ENCODE results near the gene CASKIN2.
"Not testable (repeated sequence)": the region's sequence is repeated elsewhere in the genome, so short reads cannot be mapped to it uniquely, and the experiment has no call there.

Gene CASKIN2

DNA sequence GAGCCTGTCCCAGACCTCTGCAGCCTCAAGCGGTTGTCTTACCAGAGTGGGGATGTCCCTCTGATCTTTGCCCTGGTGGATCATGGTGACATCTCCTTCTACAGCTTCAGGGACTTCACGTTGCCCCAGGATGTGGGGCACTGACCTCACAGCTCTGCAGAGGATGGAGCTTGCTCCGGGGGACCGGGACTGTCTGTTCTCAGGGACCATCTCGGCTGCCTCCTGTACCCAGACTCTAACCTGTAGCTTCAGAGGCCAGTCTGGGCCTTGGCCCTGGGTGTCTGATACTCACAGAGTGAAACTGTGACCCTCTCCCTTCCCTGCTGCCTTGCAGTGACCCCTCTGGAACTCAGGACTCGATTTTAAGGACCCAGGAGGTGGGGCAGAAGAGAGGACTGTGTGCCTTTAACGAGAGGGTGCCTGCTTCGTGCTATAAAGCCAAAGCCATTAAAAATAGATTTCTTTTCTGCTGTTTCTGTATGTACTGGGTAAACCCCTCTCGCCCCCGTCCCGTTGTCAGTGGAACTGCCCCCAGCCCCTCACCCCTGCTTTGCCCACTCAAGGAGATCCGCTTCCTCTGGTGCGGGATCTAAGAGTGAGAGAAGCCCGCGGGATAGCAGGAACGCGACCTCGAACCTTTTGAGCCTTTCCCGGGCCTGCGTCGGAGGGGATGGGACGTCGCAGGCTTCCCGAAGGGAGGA lies 9.1 kb upstream of the CASKIN2 start:
- Histone ChIP-seq H3K27me3 (ENCODE audit: control insufficient read depth, insufficient read depth, low read length) (no peaks in the 10 kb centered on the region), H3K36me3 (ENCODE audit: control insufficient read depth, insufficient read depth, low read length) (no peaks in the 10 kb centered on the region), H3K4me3 (ENCODE audit: low read length) (no peak overlapping the region), H3K9me3 (ENCODE audit: control insufficient read depth, low read length) (no peaks in the 10 kb centered on the region), H3K9ac (ENCODE audit: low read length) (peak overlapping the region; percentile 77), H3K4me1 (ENCODE audit: control insufficient read depth, insufficient read depth, low read length) (peaks cover 12% of the 10 kb centered on the region)

DNA sequence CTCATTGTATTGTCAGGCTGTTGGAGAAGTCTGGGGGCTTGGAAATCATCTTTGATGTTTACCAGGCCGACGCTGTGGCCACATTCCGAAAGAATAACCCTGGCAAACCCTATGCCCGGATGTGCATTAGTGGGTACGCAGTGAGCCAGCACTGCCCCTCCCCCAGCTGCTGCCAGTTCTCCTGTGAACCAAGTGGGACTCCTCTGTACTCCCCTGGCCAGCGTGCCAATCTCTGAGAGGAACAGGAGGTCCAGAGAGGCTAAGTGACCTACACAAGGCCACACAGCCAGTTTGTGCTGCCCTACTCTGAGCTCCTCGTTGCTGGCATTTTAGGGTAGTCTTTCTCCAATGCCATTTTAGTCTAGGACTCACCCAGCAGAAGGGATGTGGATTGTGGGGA lies 8.3 kb upstream of the CASKIN2 start:
- peaks cover 12% of the 10 kb centered on the region for H3K4me1 ChIP-seq (ENCODE audit: control insufficient read depth, insufficient read depth, low read length)
- no peak overlapping the region for H3K4me3 ChIP-seq (ENCODE audit: low read length)
- H3K36me3 ChIP-seq (ENCODE audit: control insufficient read depth, insufficient read depth, low read length): peaks cover 5% of the 10 kb centered on the region
- no peaks in the 10 kb centered on the region for H3K9me3 ChIP-seq (ENCODE audit: control insufficient read depth, low read length)
- H3K27me3 ChIP-seq (ENCODE audit: control insufficient read depth, insufficient read depth, low read length): no peaks in the 10 kb centered on the region
- H3K9ac ChIP-seq (ENCODE audit: low read length): no peak overlapping the region

DNA sequence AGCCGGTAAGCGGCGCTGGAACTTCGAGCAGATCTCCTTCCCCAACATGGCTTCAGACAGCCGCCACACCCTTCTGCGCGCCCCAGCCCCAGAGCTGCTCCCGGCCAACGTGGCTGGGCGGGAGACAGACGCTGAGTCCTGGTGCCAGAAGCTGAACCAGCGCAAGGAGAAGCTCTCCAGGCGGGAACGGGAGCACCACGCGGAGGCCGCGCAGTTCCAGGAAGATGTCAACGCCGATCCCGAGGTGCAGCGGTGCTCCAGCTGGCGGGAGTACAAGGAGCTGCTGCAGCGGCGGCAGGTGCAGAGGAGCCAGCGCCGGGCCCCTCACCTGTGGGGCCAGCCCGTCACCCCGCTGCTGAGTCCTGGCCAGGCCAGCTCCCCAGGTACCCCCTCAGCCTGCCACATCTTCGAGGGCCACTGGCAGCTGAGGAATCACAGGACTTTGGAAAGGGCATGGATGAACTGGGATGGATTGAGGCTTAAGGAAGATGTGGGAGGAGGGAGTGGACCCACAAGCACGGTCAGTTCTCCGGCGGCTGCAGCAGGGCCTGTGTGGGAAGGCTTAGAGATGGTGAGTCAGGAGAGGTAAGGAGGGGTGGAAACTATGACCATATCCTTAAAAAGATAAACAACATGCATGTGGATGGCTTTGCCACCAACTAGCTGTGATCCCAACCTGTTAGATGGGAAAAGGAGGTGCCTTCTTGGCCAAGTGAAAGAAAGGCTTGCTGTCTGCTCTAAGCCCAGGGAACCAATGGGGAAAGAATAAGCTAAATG lies 6.8 kb upstream of the CASKIN2 start:
- Histone ChIP-seq H3K4me1 (ENCODE audit: control insufficient read depth, insufficient read depth, low read length) (peaks cover 24% of the 10 kb centered on the region), H3K9me3 (ENCODE audit: control insufficient read depth, low read length) (no peaks in the 10 kb centered on the region), H3K36me3 (ENCODE audit: control insufficient read depth, insufficient read depth, low read length) (peaks cover 5% of the 10 kb centered on the region), H3K4me3 (ENCODE audit: low read length) (no peak overlapping the region), H3K9ac (ENCODE audit: low read length) (no peak overlapping the region), H3K27me3 (ENCODE audit: control insufficient read depth, insufficient read depth, low read length) (no peaks in the 10 kb centered on the region)

DNA sequence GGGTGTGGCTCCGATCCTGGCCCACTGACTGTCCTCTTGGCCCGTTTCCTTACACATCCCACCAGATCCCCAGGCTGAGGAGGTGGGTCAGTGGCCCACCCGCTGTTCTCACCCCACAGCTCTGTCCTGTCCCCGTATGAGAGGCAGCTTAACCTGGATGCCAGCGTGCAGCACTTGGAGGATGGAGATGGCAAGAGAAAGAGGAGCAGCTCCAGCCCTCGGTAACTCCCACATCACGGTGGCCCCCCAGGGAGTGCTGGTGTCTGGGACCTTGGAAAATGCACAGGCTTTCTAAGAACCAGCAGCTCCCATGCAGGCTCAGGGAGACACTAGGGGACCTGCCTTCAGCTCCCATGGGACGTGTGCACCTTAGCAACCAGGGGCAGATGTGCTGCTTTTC lies 6.0 kb upstream of the CASKIN2 start:
- Histone ChIP-seq H3K27me3 (ENCODE audit: control insufficient read depth, insufficient read depth, low read length) (no peaks in the 10 kb centered on the region), H3K36me3 (ENCODE audit: control insufficient read depth, insufficient read depth, low read length) (peaks cover 5% of the 10 kb centered on the region), H3K9me3 (ENCODE audit: control insufficient read depth, low read length) (no peaks in the 10 kb centered on the region), H3K4me1 (ENCODE audit: control insufficient read depth, insufficient read depth, low read length) (peaks cover 27% of the 10 kb centered on the region), H3K4me3 (ENCODE audit: low read length) (no peak overlapping the region), H3K9ac (ENCODE audit: low read length) (no peak overlapping the region)

DNA sequence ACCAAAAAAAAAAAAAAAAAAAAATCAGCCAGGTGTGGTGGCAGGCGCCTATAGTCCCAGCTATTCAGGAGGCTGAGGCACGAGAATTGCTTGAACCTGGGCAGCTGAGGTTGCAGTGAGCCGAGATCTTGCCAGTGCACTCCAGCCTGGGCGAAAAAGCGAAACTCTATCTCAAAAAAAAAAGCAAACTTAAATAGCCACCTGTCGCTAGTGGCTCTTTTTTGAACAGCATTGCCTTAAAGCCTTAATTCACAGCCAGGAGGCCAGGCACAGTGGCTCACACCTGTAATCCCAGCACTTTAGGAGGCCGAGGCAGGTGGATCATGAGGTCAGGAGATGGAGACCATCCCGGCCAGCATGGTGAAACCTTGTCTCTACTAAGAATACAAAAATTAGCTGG lies 5.1 kb upstream of the CASKIN2 start:
- not testable (repeated sequence) for H3K9ac ChIP-seq (ENCODE audit: low read length); H3K27me3 ChIP-seq (ENCODE audit: control insufficient read depth, insufficient read depth, low read length); H3K36me3 ChIP-seq (ENCODE audit: control insufficient read depth, insufficient read depth, low read length); H3K4me3 ChIP-seq (ENCODE audit: low read length); H3K9me3 ChIP-seq (ENCODE audit: control insufficient read depth, low read length)
- H3K4me1 ChIP-seq (ENCODE audit: control insufficient read depth, insufficient read depth, low read length): peaks cover 27% of the 10 kb centered on the region

DNA sequence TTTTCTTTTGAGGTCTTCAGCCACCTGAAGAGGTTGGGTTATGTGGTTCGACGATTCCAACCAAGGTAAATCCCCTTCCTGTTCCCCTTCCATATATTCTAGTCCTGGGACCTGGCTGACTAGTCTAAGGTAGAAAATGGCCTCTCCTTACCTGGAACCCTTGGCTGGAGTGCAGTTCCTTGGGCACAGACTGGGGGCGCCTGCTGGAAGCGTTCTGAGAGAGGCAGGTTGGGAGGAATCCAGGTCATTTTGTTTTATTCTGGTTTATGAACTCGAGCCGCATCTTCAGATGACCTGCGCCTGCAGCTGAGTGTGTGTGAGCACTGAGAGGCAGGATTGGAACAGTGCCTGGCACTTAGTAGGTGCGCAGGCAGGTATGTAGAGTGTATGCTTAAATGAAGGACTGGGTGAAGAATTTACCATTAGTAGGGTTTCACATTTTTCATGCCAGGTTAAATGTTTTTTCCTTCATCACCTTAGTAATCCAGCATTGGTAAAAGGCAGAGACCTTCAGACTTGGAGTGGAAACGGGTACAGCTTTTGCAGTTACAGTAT lies 3.7 kb upstream of the CASKIN2 start:
- H3K9me3 ChIP-seq (ENCODE audit: control insufficient read depth, low read length): no peaks in the 10 kb centered on the region
- H3K4me1 ChIP-seq (ENCODE audit: control insufficient read depth, insufficient read depth, low read length): peaks cover 25% of the 10 kb centered on the region
- no peak overlapping the region for H3K4me3 ChIP-seq (ENCODE audit: low read length)
- peaks cover 5% of the 10 kb centered on the region for H3K36me3 ChIP-seq (ENCODE audit: control insufficient read depth, insufficient read depth, low read length)
- no peak overlapping the region for H3K9ac ChIP-seq (ENCODE audit: low read length)
- no peaks in the 10 kb centered on the region for H3K27me3 ChIP-seq (ENCODE audit: control insufficient read depth, insufficient read depth, low read length)

DNA sequence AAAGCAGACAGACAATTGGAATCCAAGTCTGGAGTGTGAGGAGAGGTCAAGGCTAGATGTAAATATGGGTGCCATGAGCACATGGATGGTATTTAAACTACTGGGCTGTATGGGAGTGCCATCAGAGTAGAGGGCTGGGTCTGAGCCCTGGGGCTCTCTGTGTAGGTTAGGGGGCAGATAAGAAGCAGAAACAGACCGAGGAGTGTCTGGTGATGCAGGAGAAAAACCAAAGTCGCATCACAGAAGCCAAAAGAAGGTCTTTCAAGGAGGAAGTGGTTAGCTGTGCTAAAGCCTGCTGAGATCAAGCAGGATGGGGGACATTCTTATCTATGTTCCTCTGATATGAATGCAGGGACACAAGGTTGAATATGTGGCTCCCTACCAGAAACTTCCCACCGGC lies 2.9 kb upstream of the CASKIN2 start:
- no peaks in the 10 kb centered on the region for H3K27me3 ChIP-seq (ENCODE audit: control insufficient read depth, insufficient read depth, low read length)
- H3K9me3 ChIP-seq (ENCODE audit: control insufficient read depth, low read length): no peaks in the 10 kb centered on the region
- H3K36me3 ChIP-seq (ENCODE audit: control insufficient read depth, insufficient read depth, low read length): peaks cover 5% of the 10 kb centered on the region
- H3K4me1 ChIP-seq (ENCODE audit: control insufficient read depth, insufficient read depth, low read length): peaks cover 28% of the 10 kb centered on the region
- no peak overlapping the region for H3K4me3 ChIP-seq (ENCODE audit: low read length)
- no peak overlapping the region for H3K9ac ChIP-seq (ENCODE audit: low read length)

DNA sequence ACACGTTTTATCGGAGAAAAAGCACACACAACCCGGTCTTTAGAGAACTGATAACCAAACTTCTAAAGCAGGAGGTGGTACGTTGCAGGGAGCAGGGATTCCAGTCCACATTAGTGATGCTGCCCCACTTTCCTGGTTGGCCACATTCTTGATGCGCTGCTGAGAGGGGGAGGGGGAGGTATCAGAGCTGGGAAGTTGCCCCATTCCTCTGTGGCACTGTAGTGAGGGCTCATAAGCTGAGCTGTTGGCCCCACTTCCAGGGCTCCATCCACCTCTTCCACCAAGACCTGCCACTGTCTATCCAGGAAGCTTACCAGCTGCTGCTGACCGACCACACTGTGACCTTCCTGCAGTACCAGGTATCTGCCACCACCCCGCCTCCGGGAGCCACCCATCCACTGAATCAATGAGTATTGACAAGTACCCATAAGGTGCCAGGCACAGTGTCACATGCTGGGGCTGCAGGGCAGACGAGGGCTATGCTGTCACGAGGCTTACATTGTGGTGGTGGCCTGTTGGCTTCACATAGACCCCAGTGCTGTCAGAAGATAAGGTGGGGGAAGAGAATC lies 2.0 kb upstream of the CASKIN2 start:
- Histone ChIP-seq H3K4me1 (ENCODE audit: control insufficient read depth, insufficient read depth, low read length) (peaks cover 37% of the 10 kb centered on the region), H3K4me3 (ENCODE audit: low read length) (peak overlapping the region; percentile 23), H3K9me3 (ENCODE audit: control insufficient read depth, low read length) (no peaks in the 10 kb centered on the region), H3K36me3 (ENCODE audit: control insufficient read depth, insufficient read depth, low read length) (peaks cover 5% of the 10 kb centered on the region), H3K9ac (ENCODE audit: low read length) (peak overlapping the region; percentile 60), H3K27me3 (ENCODE audit: control insufficient read depth, insufficient read depth, low read length) (no peaks in the 10 kb centered on the region)

DNA sequence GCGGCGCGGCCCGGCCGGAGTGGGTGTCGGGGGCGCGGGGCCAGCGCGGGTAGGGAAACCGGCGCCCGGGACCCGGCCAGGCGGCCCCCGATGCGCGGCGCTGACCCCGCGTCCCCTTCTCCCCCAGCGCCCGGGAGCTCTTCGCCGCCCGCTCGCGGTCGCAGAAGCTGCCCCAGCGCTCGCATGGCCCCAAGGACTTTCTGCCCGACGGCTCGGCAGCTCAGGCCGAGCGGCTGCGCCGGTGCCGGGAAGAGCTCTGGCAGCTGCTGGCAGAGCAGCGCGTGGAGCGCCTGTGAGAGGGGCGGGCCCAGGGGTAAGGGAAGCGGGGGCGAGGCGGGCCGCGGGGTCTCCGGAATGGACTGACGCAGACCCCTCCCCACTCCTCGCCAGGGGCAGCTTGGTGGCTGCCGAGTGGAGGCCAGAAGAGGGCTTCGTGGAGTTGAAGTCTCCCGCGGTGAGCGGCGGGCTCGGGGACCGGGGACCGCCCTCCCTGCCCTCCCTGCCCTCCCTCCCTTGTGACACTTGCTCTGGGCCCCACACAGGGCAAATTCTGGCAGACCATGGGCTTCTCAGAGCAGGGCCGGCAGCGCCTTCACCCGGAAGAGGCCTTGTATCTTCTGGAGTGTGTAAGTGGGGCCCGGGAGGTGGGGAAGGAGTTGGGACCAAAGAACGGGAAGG lies 1.4 kb upstream of the CASKIN2 start:
- Histone ChIP-seq H3K4me3 (ENCODE audit: low read length) (peak overlapping the region; percentile 23), H3K36me3 (ENCODE audit: control insufficient read depth, insufficient read depth, low read length) (peaks cover 5% of the 10 kb centered on the region), H3K27me3 (ENCODE audit: control insufficient read depth, insufficient read depth, low read length) (no peaks in the 10 kb centered on the region), H3K4me1 (ENCODE audit: control insufficient read depth, insufficient read depth, low read length) (peaks cover 43% of the 10 kb centered on the region), H3K9me3 (ENCODE audit: control insufficient read depth, low read length) (no peaks in the 10 kb centered on the region), H3K9ac (ENCODE audit: low read length) (peak overlapping the region; percentile 60)

DNA sequence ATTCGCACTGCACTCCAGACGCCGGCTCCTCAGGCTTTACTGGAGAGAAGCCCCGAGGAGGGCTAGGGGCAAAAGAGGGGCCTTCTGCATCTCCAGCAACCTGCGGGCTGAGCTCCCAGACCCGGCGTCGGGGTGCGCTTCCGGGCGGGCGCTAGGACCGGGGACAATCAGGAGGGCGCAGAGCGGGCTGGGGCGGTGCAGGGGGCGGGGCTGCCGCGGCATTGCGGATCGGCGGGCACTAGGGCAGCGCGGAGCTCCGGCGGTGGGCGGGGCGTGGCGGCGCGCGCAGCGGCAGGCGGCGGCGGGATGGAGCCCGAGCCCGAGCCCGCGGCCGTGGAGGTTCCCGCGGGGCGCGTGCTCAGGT lies 900 bp upstream of the CASKIN2 start, which contains the start of gene TSEN54:
TSEN54 (plus strand) TSS at position 274 of the 364 bp plus-strand sequence; CDS start at position 307, 33 bp downstream.
- Histone ChIP-seq H3K4me3 (ENCODE audit: low read length) (peak within 1 kb of the TSS; percentile 80), H3K4me1 (ENCODE audit: control insufficient read depth, insufficient read depth, low read length) (peaks cover 48% of the 10 kb centered on the region), H3K36me3 (ENCODE audit: control insufficient read depth, insufficient read depth, low read length) (peaks cover 5% of the 10 kb centered on the region), H3K9me3 (ENCODE audit: control insufficient read depth, low read length) (no peaks in the 10 kb centered on the region), H3K27me3 (ENCODE audit: control insufficient read depth, insufficient read depth, low read length) (no peaks in the 10 kb centered on the region), H3K9ac (ENCODE audit: low read length) (peak within 1 kb of the TSS; percentile 75)

DNA sequence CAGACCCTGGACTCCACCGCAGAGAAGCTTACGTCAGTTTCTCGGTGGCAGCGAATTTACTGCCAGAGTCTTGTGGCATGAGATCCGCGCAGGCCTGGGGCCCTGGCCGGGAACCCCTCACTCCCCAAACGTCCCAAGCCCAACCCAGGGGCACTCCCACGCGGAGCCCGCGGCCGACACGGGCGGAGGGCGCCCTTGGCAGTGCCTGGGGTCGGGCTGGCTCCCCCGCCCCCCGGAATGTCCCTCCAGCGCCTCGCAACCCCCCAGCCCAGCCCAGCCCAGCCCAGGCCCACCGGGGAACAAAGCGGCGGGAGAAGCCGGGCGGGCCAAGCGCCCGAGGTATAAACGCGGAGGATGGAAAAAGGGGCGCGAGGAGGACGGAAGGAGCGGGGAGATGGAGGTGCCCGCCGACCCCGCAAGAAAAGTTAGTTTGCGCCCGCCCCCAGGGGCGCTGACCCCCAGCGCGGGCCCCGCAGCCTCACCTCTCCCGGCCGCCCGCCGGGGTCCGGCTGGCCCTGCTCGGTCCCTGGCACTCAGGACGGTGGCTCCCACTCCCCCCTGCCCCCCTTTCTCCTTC lies 330 bp downstream of the CASKIN2 start:
- peak overlapping the region; percentile 34 for H3K4me3 ChIP-seq (ENCODE audit: low read length)
- H3K4me1 ChIP-seq (ENCODE audit: control insufficient read depth, insufficient read depth, low read length): peaks cover 59% of the 10 kb centered on the region
- H3K27me3 ChIP-seq (ENCODE audit: control insufficient read depth, insufficient read depth, low read length): no peaks in the 10 kb centered on the region
- peaks cover 5% of the 10 kb centered on the region for H3K36me3 ChIP-seq (ENCODE audit: control insufficient read depth, insufficient read depth, low read length)
- no peaks in the 10 kb centered on the region for H3K9me3 ChIP-seq (ENCODE audit: control insufficient read depth, low read length)
- peak overlapping the region; percentile 75 for H3K9ac ChIP-seq (ENCODE audit: low read length)

Measured in mucosa of stomach (tissue), 1 donor.